ENCODE data around the gene NCL. TPM values are rescaled to one million over a fixed set of nuclear protein-coding genes. Genes with fewer than 3 reads are reported as not detected.

NCL gene
- total RNA-seq, 1 experiment from 2014 or later = 557 TPM

DNA sequence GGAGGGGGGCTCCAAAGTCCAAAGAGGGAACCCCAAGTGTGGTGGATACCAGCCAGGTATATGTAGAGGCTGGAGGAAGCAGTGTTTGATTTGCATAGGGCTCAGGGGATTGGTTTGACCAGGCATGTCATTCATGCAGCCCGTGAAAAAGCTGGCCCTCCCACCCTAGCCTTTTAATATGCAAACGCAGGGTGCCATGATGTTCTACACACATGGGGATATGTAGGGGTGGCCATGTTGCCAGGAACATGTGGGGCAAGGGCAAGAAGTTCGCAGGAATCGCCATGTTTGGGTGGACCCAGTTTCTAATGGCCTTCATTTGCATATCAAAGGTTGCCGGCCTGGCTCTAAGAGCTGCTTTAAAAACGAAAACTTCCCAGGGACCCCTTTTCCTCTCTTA is 35.1 kb downstream of the NCL start:
- H2AFZ ChIP-seq = no peak overlapping the region
- no peak for TF ChIP-seq EZH2 (IDR thresholded peaks at IDR 0.05; ENCODE audit: low read depth)
- TF ChIP-seq, protein P1, sequence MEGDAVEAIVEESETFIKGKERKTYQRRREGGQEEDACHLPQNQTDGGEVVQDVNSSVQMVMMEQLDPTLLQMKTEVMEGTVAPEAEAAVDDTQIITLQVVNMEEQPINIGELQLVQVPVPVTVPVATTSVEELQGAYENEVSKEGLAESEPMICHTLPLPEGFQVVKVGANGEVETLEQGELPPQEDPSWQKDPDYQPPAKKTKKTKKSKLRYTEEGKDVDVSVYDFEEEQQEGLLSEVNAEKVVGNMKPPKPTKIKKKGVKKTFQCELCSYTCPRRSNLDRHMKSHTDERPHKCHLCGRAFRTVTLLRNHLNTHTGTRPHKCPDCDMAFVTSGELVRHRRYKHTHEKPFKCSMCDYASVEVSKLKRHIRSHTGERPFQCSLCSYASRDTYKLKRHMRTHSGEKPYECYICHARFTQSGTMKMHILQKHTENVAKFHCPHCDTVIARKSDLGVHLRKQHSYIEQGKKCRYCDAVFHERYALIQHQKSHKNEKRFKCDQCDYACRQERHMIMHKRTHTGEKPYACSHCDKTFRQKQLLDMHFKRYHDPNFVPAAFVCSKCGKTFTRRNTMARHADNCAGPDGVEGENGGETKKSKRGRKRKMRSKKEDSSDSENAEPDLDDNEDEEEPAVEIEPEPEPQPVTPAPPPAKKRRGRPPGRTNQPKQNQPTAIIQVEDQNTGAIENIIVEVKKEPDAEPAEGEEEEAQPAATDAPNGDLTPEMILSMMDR (conservative IDR thresholded peaks at IDR 0.05) = no peak
- no peaks in the 10 kb centered on the region for H3K36me3 ChIP-seq (ENCODE audit: low read depth)
- CTCF ChIA-PET = no interaction called here
- POLR2A ChIA-PET (ENCODE audit: unreplicated experiment) = interaction anchor here (0.6 kb wide), 1 partner anchor 243 kb away, joined by 6 read pairs; no protein-coding TSS in a partner anchor
- H3K4me2 ChIP-seq = no peak overlapping the region
- no peak overlapping the region for H3K27ac ChIP-seq
- no peaks in the 10 kb centered on the region for H3K27me3 ChIP-seq (ENCODE audit: insufficient read depth, low read depth)
- DNase-seq = no peak
- no peaks in the 10 kb centered on the region for H4K20me1 ChIP-seq (ENCODE audit: insufficient read depth)
- no peaks in the 10 kb centered on the region for H3K9me2 ChIP-seq (ENCODE audit: insufficient read depth)
- H3K4me1 ChIP-seq (replicated peaks; ENCODE audit: insufficient read depth) = peaks cover 11% of the 10 kb centered on the region
- BruUV-seq (replicated peaks) = no TSS peak
- no peaks in the 10 kb centered on the region for H3K9me3 ChIP-seq (ENCODE audit: insufficient read depth, low read depth)
- H3K4me3 ChIP-seq = no peak overlapping the region
- no peaks in the 10 kb centered on the region for H3F3A ChIP-seq (ENCODE audit: insufficient read depth, low read depth)
- intact Hi-C loops (cut with micrococcal nuclease; ENCODE audit: unreplicated experiment) = no loop called here
- H3K79me2 ChIP-seq (ENCODE audit: low read depth) = no peaks in the 10 kb centered on the region

DNA sequence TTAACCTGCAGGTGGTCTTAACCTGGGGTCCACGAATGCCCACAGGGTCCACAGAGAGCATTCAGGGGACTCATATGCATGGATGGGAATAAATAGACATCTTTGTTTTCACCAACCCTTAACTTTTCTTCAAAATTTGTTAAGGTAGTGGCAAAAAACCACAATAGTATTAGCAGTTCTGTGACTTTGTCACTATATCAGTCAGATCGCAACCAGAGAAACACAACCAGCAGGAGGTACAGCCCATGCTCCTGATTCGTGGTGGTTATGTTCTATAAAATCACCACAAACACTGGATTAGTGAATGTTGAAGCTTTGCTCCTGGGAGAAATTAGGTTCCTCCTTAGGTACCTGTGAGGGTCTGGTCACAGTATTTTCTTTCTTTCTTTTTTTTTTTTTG is 37.2 kb downstream of the NCL start:
- Histone ChIP-seq H3K4me2 (no peak overlapping the region), H3K27me3 (ENCODE audit: insufficient read depth, low read depth) (no peaks in the 10 kb centered on the region), H3K9me2 (ENCODE audit: insufficient read depth) (no peaks in the 10 kb centered on the region), H3K27ac (no peak overlapping the region), H3K79me2 (ENCODE audit: low read depth) (no peaks in the 10 kb centered on the region), H3K4me1 (replicated peaks; ENCODE audit: insufficient read depth) (peaks cover 11% of the 10 kb centered on the region), H3K36me3 (ENCODE audit: low read depth) (no peaks in the 10 kb centered on the region), H4K20me1 (ENCODE audit: insufficient read depth) (no peaks in the 10 kb centered on the region), H3F3A (ENCODE audit: insufficient read depth, low read depth) (no peaks in the 10 kb centered on the region), H2AFZ (no peak overlapping the region), H3K4me3 (no peak overlapping the region), H3K9me3 (ENCODE audit: insufficient read depth, low read depth) (no peaks in the 10 kb centered on the region)
- intact Hi-C loops (cut with micrococcal nuclease; ENCODE audit: unreplicated experiment) = no loop called here
- CTCF ChIA-PET = interaction anchor here (0.6 kb wide), 1 partner anchor 12 kb away, joined by 3 read pairs; no protein-coding TSS in a partner anchor
- DNase-seq = no peak
- POLR2A ChIA-PET (ENCODE audit: unreplicated experiment) = no interaction called here
- BruUV-seq (replicated peaks) = no TSS peak
- TF ChIP-seq EZH2 (IDR thresholded peaks at IDR 0.05; ENCODE audit: low read depth) = no peak
- TF ChIP-seq, protein P1 (conservative IDR thresholded peaks at IDR 0.05) = no peak

DNA sequence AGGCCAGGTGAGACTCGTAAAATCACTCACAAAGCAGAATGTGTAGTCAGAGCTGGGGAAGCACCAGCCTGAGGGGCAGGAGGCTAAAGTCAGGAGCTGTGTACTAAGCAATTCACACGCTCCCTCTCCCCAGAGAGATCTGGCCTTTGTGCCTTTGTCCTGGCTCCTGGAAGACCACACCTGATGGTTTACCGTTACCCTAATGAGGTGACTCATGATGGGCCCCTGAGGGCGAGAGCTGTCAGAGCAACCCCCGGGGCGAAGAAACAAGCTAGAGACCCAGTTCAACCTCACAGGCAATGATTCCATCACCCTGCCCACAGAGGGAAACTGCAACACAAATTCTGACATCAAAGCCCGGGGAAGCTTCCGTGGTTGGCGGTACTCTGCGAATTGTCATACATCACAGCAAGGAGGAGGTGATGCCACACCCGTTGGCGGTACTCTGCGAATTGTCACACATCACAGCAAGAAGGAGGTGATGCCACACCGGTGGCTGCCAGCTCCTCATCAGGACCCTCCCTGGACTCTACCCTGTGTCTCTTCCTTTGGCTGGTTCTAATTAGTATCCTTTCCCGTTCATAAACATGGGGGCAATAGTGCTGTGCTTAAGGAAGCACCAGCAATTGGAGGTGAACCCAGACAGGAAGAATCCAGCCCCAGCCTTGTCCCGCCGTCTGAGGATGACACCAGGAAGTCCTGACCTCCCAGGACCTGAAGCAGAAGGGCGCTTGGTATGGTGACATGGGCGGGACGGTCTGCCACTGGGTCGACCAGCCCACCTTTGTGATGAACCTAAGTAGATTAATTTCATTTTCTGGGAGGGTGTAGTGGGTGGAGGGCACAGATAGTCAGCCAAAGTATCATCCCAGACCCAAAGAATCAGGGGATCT is 38.2 kb downstream of the NCL start:
- DNase-seq = peak; percentile 66 to 79
- no peaks in the 10 kb centered on the region for H3K27me3 ChIP-seq (ENCODE audit: insufficient read depth, low read depth)
- H3K4me1 ChIP-seq (replicated peaks; ENCODE audit: insufficient read depth) = peaks cover 11% of the 10 kb centered on the region
- H3F3A ChIP-seq (ENCODE audit: insufficient read depth, low read depth) = no peaks in the 10 kb centered on the region
- no peaks in the 10 kb centered on the region for H3K9me3 ChIP-seq (ENCODE audit: insufficient read depth, low read depth)
- H3K79me2 ChIP-seq (ENCODE audit: low read depth) = no peaks in the 10 kb centered on the region
- intact Hi-C loops (cut with micrococcal nuclease; ENCODE audit: unreplicated experiment) = no loop called here
- H4K20me1 ChIP-seq (ENCODE audit: insufficient read depth) = no peaks in the 10 kb centered on the region
- H3K9me2 ChIP-seq (ENCODE audit: insufficient read depth) = no peaks in the 10 kb centered on the region
- no TSS peak for BruUV-seq (replicated peaks)
- H3K4me3 ChIP-seq = no peak overlapping the region
- TF ChIP-seq EZH2 (IDR thresholded peaks at IDR 0.05; ENCODE audit: low read depth) = no peak
- TF ChIP-seq, protein P1 (conservative IDR thresholded peaks at IDR 0.05) = no peak
- POLR2A ChIA-PET (ENCODE audit: unreplicated experiment) = interaction anchor here (0.7 kb wide), 1 partner anchor 1290 kb away, joined by 3 read pairs; no protein-coding TSS in a partner anchor
- H3K27ac ChIP-seq = no peak overlapping the region
- CTCF ChIA-PET = interaction anchor here (0.5 to 0.8 kb wide), 2 partner anchors 26 to 573 kb away, joined by 3 read pairs; no protein-coding TSS in a partner anchor
- H2AFZ ChIP-seq = no peak overlapping the region
- peak overlapping the region; percentile 39; the same call in 1 of the 2 replicates for H3K4me2 ChIP-seq
- H3K36me3 ChIP-seq (ENCODE audit: low read depth) = no peaks in the 10 kb centered on the region

Data from PC-9 (cell line).